SH-SY5Y (cell line): ENCODE data around the gene MXRA7.
A peak's percentile ranks its signal among the peaks of the same experiment; 100 is the strongest.

Experiments
- GATA2 ChIP-seq: IDR thresholded peaks from 2 replicates; pipeline ENCODE4 v1.6.1; 2011; ENCODE audit warnings: mild to moderate bottlenecking, low read depth, low read length
- GATA3 ChIP-seq: IDR thresholded peaks from 2 replicates; pipeline ENCODE4 v1.6.1; 2011; ENCODE audit warnings: low read depth, mild to moderate bottlenecking, low read length, moderate library complexity

MXRA7 gene

DNA sequence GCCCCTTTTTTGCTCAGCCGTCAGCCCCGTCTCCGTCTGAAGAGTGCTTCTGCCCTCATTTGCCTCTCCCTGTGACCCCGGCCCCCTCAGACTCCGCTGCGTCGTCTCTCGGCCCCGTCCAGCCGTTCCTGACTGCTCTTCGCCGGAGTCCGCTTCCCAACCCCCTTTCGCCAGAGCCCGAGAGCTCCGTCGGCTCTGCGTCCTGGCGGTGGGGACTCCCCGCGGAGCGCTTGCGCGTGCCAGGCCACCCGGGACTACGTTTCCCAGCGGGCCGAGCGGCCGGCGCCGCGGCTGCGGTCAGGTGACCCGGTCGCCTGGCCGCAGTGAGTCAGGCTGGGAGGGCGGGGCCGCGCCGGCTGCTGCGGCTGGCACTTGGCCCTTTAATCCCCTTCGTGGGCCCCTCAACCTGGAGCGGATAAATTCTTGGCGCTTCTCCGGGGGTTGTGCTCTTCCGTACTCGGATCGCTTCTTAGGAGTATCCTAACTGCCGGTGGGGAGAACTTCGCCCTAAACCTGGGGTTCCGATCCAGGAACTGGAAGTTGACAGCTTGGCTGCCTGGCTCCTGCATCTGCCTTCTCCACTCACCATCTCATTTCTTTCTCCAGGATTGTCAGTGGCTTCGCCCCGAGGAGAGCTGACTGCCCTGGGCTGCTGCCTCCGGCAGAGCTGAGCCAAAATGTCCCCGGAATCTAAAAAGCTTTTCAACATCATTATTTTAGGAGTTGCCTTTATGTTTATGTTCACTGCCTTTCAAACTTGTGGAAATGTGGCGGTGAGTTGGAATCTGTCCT is 27.1 kb upstream of the MXRA7 start, which contains the start of gene MFSD11:
Gene MFSD11, plus strand, starts transcription at position 444 of the 792 bp plus-strand sequence. Its CDS starts 234 bp downstream, at position 678.
- 0 out of 2 replicates have a peak, but pooled peaks have one; percentile 22 for TF ChIP-seq GATA2
- TF ChIP-seq GATA3: no peak

DNA sequence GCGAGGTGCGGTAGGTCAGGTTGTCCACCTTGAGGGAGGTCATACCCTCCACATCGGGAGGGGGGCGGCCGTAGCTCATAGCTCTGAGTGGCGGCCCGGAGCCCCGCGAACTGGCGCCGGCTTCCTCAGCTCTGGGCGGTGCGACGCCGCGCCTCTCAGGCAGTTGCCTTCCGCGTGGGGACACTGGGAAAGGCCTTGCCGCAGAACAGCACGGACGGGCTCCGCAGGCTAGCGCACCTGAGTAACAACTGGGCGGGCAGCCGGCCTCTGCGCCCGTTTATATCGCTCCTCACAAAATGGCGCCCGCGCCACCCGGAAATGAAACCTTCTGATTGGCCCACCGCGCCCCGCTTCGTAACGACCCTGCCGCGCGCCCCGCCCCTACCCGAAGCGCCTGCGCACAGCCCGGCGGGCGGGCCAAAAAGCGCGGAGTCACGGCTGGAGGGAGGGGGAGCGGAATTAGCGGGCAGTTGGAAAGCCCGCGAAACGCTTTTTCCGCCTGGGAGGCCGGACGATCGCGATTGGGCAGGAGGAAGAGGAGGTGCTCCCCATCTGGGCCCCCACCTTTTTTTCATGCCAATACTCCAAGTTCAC is 26.4 kb upstream of the MXRA7 start, which contains the start of gene SRSF2:
Gene SRSF2, minus strand, starts transcription at position 250 of the 594 bp plus-strand sequence. Its CDS starts 171 bp downstream, at position 79.
- TF ChIP-seq GATA2 (no peak; the same call in 1 of the 2 replicates), GATA3 (no peak)

DNA sequence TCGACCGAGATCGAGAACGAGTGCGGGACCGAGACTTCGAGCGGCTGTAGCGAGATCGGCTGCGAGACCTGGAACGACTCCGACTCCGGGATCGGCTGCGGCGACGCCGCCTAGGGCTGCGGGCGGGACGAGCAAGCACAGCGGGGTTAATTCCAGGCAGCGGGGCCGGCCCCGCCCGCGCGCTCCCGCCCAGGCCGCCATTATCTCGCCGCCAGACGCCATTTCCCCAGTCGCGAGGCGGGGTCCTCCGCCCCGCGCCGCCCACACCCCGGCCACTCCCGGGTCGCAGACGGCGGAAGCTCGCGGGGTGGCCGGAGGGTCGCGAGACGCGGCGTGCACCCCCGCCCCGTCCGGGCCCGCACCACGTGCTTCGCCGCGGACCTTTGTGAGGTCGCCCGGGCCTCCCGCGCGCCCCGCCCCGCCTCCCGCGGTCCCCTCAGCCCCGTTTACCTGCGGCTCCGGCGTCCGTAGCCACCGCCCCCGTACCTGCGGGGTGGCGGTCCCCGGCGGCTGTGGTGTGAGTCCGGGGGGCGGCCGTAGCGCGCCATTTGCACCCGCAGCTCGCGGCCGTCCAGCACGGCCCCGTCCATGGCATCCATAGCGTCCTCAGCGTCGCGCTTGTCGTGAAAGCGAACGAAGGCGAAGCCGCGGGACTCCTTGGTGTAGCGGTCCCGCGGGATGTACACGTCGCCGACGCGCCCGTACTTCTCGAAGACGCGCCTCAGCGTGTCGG is 25.8 kb upstream of the MXRA7 start:
- TF ChIP-seq GATA3 (no peak), GATA2 (peak; percentile 22; the same call in 1 of the 2 replicates)

DNA sequence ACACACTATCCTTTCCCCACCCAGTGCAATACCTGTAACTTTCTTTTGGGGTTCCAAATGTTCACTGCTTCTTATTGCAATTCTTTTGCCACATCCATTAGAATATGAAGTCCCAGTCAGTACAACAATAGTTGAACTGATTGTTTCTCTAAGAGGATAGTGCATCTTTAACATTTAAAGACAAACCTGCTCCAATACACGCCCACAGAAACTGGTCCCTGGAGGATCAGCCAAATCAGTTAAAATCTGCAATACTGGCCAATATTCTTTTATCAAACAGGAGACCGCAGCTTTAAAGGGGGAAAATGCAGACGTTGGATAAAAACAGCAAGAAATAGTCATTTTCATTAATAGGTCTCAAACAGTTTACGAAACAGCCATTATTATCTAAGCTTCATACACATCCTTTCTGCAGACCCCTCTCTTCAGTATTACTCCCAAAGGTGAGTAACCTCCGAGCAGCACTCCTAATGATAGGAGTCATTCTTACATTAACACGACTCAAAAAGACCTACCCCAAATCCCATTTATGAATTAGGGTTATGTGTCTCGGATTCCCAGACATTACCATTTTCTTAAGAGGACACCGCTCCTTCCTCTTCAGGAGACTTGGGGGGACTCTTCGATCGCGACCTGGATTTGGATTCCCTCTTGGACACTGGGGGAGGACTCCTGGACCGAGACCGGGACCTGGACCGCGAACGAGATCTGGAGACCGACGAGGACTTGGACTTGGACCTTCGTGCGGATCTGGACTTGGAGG is 25.0 kb upstream of the MXRA7 start:
- TF ChIP-seq GATA3: no peak
- TF ChIP-seq GATA2: no peak

DNA sequence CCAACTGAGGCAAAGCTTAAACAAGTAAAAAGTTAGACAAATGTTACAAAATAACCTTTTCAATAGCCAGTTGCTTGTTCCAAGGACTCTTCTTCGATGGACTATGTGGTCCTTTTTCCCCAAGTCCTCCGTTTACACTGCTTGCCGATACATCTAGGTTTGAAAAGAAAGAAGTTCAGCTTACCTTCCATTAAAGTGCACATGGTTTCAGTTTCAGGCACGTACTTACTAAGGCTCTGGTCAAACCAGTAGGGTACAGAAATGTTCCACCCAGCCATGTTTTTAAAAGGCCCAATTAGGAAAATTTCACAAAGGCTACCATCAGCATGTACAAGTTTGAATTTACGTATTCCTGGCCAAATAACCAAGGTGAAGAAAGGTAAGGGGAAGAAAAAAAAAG is 24.2 kb upstream of the MXRA7 start:
- no peak for TF ChIP-seq GATA2
- no peak for TF ChIP-seq GATA3

DNA sequence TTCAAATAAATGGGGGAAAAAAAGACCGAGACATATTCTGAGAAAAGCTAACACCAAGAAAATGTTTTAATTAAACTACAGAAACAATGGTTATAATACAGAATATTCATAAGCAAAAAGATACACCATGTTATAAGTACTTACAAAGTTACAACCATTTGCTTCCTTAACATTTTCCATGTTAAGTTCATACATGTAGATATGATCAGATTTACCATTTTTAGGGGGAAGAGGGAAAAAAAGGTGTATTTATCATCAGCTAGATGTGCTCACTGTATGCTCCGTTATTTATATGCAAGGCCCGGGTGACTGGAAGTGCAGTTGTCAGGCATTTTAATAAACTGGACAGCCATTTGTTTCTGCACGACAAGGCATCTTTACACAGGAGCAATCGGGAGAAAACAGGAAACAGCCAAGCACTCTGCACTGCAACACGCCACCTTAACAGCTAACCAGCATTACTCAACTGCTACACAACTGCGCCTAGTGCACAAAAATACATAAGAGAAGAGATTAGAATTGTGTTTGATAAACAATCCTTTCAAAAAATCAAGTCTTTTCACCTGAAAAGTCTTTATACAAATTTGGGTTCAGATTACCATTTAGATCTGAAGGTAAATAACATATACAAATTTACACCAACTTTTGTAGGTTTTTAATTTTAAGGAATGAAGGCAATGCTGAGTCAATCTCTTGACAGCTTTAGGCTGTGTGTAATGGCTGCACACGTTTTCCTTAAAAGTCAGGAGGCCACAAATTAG is 23.5 kb upstream of the MXRA7 start:
- no peak for TF ChIP-seq GATA2
- TF ChIP-seq GATA3: no peak

DNA sequence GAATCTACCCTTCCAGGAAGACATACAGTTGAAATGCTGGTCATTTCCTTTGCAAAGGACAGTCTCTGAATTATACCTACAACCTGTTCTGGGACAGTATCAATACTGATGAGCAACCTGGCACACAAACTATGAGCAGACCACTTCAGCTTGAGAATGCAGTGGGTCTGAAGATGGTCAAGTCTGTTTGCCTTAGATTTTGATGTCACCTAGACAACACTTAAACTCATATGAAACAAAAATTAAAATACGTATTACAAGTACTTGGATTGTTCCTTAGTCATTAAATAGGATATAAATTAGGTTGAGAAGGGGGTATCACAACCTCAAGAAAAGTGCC is 22.8 kb upstream of the MXRA7 start:
- TF ChIP-seq GATA3 (no peak), GATA2 (no peak)

DNA sequence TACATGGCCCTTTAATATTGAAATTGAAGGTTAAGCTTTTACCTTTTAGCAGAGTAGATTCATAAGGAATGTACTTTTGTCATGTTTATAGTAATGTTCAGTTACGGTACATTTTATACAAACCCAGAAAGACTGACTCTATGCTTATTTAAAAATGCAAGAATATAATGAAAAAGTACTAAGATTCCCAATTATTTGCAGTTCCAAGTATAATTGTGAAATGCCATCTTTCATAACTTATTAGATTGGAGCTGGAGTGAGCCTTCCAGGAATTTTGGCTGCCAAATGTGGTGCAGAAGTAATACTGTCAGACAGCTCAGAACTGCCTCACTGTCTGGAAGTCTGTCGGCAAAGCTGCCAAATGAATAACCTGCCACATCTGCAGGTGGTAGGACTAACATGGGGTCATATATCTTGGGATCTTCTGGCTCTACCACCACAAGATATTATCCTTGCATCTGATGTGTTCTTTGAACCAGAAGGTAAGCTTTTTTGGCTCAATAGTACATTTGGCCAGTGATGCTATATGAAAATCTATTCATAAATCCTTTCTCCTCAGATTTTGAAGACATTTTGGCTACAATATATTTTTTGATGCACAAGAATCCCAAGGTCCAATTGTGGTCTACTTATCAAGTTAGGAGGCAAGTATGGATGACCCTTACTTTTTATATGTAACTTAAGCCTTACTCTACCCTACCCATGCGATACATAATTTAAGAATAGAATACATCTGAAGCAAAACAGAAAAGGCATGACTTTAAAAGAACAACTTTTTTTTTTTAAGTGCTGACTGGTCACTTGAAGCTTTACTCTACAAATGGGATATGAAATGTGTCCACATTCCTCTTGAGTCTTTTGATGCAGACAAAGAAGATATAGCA is 22.2 kb upstream of the MXRA7 start:
- no peak for TF ChIP-seq GATA2
- no peak for TF ChIP-seq GATA3

DNA sequence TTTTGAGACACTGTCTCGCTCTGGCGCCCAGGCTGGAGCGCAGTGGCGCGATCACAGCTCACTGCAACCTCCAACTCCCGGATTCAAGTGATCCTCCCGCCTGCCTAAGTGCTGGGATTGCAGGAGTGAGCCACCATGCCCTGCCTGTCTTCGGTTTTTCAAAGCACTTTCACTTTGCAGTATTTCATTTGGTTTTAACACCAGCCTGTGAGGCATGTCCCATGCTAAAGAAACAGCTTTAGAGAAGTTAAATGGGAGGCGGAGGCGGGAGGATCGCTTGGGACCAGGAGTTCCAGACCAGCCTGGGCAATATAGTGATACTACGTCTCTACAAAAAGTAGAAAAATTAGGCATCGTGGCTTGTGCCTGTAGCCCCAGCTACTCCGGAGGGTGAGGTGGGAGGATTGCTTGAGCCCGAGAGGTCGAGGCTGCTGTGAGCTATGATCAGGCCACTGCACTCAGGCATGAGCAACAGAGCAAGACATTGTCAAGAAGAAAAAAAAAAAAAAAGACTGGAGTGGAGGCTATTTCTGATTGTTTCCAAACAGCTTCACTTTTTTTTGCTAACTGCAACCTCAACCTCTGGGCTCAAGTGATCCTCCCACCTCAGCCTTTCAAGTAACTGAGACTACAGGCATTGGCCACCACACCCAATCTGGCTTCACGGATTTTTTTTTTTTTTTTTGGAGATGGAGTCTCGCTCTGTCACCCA is 17.1 kb upstream of the MXRA7 start:
- TF ChIP-seq GATA2 (no peak), GATA3 (no peak)

DNA sequence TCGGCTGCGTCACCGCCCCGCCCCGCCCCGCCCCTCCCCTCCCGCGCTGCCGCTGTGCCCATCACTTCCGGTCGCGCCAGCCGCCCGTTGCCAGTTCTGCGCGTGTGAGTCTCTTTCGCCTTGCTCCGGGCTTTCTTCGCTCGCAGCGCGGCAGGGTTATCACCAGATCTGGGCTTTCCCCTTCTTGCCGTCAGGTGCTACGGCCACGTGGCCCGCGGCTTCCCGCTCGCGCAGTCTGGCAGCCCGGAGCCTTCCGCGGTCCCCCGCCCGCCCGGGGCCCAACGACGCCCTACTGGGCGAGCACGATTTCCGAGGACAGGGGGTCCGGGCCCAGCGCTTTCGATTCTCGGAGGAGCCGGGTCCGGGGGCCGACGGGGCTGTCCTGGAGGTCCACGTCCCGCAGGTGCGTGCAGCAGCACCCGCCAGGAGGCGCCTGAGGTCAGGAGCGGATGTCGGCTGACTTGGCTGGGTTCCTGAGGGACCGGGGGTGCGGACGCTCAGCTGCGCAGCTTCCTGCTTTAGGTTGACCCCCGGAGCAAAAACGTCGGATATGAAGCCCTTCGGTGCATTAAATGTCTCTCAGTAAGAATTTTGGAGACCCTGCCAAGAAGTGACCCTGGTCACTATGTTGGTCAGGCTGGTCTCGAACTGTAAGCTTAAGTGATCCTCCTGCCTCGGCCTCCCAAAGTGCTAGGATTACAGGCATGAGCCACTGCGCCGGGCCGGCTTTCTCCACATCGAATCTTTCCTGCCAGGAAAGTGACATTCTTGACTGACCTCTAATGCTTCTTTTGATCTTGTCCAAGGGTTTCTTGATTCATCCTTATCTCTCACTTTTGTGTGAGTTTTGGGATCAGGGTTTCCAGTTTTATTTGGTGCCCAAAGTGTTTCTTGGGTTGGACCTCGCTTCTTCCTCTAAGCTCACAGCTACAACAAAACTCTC is 16.3 kb upstream of the MXRA7 start, which contains the start of gene METTL23:
Gene METTL23, plus strand, starts transcription at position 64 of the 943 bp plus-strand sequence. CDS start 2,872 bp downstream, outside the sequence.
- no peak for TF ChIP-seq GATA3
- peak; percentile 80 for TF ChIP-seq GATA2

DNA sequence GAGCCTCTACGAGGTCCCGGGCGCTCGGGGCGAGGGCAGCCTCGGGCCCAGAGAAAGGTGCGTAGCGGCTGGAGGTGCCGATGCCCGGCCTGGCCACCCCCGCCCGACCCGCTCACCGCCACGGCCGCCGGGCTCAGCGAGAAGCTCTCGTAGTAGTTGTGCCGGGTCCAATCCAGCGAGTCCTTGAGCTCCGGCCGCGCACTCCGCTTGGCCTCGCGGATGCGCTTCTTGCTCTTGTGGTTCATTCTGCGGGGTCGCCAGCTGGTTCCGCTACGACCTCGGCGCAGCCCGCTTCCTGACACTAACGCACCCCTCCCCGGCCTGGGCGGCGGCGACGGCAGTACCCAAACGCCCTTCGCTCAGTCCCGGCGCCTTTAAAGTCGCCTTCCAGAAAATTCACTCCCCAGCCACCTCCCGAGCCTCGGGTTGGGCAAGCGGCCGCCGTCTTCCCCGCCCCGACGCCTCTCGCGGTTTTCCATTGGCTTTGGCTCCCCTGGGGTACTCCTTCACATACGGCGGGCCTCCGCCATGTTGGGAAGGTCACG is 15.5 kb upstream of the MXRA7 start, which contains the start of gene JMJD6:
Gene JMJD6, minus strand, starts transcription at position 376 of the 545 bp plus-strand sequence. Its CDS starts 131 bp downstream, at position 245.
- no peak for TF ChIP-seq GATA3
- no peak; the same call in 1 of the 2 replicates for TF ChIP-seq GATA2
